Skeletal muscle tissue (tissue), 4 donors: Measurements from ENCODE around the gene INTS6L. TPM values are rescaled to one million over a fixed set of nuclear protein-coding genes. Genes with fewer than 3 reads are reported as not detected.
A peak's percentile ranks its signal among the peaks of the same experiment; 100 is the strongest.

ENCODE experiments used
- H3K27ac ChIP-seq: one replicate; pipeline ENCODE4 v1.7.0; 2013; ENCODE audit warnings: mild to moderate bottlenecking, low read depth, low read length, inconsistent platforms
- H3K27me3 ChIP-seq, 3 donors: one replicate each; pipeline ENCODE4 v1.7.0; 2013; ENCODE audit warnings: low read length in 3 of 3; ENCODE audit not compliant: control insufficient read depth in 3 of 3, insufficient read depth in 3 of 3
- H3K36me3 ChIP-seq, 3 donors: one replicate each; pipeline ENCODE4 v1.7.0; 2013; ENCODE audit warnings: low read length in 3 of 3; ENCODE audit not compliant: control insufficient read depth in 3 of 3, insufficient read depth in 3 of 3
- H3K4me1 ChIP-seq, 3 donors: one replicate each; pipeline ENCODE4 v1.7.0; 2013; ENCODE audit warnings: low read length in 3 of 3, mild to moderate bottlenecking in 3 of 3; ENCODE audit not compliant: control insufficient read depth in 3 of 3, insufficient read depth in 3 of 3
- H3K4me3 ChIP-seq, 3 donors: one replicate each; pipeline ENCODE4 v1.7.0; 2013; ENCODE audit warnings: low read length in 3 of 3
- H3K9ac ChIP-seq, 3 donors: one replicate each; pipeline ENCODE4 v1.7.0; 2013; ENCODE audit warnings: low read length in 3 of 3, mild to moderate bottlenecking in 3 of 3, moderate library complexity in 2 of 3, low read depth in 1 of 3
- H3K9me3 ChIP-seq, 3 donors: one replicate each; pipeline ENCODE4 v1.7.0; 2013; ENCODE audit warnings: low read length in 3 of 3; ENCODE audit not compliant: control insufficient read depth in 3 of 3
- total RNA-seq: library from RNA; depleted of rRNA; stranded (reverse); fragments of >200 nt; gene quantifications from one replicate; pipeline ENCODE4 v1.2.3, GENCODE V29; 2014
- donor health status: Osteomylitis.

The INTS6L gene
- total RNA-seq, 1 donor from 2014 or later, result 11.5 TPM

DNA sequence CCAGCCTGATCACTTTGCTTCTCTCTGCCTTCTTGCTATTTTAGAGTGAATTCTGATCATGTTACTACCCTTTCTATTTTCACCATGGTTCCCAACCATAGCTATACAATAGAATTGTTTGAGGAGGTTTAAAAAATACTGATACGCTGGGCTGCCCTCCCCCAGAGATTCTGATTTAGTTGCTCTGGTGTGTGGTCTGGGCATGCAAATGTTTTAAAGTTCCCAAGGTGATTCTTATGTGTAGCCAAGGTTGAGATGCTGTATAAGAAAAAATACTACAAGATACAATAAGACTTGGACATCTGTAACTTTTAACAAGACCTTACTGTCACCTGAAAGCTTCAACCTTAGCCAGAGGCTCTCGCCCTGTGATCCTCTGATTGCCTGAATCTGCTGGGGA is 22.2 kb upstream of the INTS6L start:
- Histone ChIP-seq H3K4me1 (no peaks in the 10 kb centered on the region), H3K9me3 (no peaks in the 10 kb centered on the region), H3K27me3 (no peaks in the 10 kb centered on the region), H3K36me3 (no peaks in the 10 kb centered on the region), H3K27ac (no peak overlapping the region), H3K4me3 (no peak overlapping the region), H3K9ac (no peak overlapping the region)

GRCh38 chrX:135505351-135505750 is 15.1 kb upstream of the INTS6L start:
- Histone ChIP-seq H3K4me1 (no peaks in the 10 kb centered on the region), H3K27me3 (no peaks in the 10 kb centered on the region), H3K4me3 (no peak overlapping the region), H3K9ac (no peak overlapping the region), H3K27ac (no peak overlapping the region), H3K36me3 (no peaks in the 10 kb centered on the region), H3K9me3 (no peaks in the 10 kb centered on the region)

DNA sequence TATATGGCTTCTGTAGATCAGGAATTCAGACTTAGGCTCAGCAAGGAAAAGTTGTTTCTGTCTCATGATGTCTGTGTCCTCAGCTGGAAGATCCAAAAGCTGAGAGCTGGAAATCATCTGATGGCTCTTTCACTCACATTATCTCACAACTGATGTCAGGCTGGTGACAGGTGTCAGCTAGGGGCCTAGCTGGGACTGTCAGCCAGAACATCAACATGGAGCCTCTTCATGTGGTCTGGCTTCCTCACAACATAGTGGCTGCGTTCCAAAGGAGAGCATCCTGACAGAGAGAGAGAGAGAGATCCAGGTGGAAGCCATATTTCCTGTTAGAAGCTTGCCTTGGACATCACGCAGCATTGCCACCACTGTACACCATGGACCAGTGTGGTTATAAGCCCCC is 10.6 kb upstream of the INTS6L start:
- Histone ChIP-seq H3K27ac (no peak overlapping the region), H3K4me1 (peaks cover 0 to 3% (median 0%) of the 10 kb centered on the region in 3 donors), H3K36me3 (no peaks in the 10 kb centered on the region), H3K27me3 (no peaks in the 10 kb centered on the region), H3K4me3 (no peak overlapping the region), H3K9me3 (no peaks in the 10 kb centered on the region), H3K9ac (no peak overlapping the region)

DNA sequence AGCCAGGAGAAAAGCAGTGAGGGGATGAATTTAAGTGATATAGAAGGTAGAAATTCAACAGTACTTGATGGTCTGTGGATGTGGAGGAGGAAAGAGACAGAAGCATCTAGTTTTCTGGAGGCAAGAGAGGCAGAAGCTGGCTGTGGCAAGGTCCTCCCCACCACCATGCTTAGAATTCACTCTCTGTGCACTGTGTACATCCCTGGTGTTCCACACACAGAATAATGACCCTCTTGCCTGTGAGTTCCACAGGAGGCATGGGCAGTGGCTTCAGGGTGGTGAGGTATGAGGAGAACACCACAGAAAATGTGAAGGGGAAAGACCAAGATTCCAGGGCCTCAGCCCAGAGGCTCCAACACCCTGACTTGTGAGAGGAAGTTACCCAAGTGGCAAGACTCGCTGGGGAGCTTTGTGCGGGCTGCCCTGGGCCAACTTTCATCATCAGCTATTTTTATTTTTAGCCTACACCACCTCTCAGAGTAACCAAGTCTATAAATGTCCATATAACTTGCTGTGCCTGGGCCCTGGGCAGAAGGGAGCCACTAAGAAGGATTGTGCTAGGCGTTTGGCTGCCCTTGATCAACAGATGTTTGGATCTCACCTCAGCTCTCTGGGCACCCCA is 7.8 kb upstream of the INTS6L start:
- Histone ChIP-seq H3K27ac (no peak overlapping the region), H3K4me1 (peaks cover 0 to 3% (median 0%) of the 10 kb centered on the region in 3 donors)

DNA sequence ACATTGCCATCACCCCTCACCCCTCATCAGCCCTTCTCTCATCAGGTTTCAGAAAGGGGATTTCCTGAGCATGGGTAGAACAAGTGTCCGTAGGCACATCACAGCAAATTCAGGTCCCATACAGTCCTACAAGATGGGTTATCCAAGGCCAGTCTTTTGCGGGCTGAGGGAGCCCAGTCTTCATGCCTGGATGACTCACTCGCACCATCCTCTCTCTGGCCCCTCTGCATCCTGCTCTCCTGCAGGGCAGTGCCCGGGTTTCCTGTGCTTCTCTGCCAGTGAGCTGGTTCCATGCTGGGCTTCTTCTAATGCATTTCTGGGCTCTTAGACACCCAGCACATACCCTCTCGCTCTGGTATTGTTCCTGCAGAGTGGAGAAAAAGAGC is 7.3 kb upstream of the INTS6L start:
- no peak overlapping the region for H3K9ac ChIP-seq
- H3K4me3 ChIP-seq, result no peak overlapping the region
- H3K36me3 ChIP-seq, result no peaks in the 10 kb centered on the region
- H3K9me3 ChIP-seq, result no peaks in the 10 kb centered on the region
- no peaks in the 10 kb centered on the region for H3K27me3 ChIP-seq
- H3K27ac ChIP-seq, result no peak overlapping the region
- H3K4me1 ChIP-seq, result peaks cover 0 to 3% (median 0%) of the 10 kb centered on the region in 3 donors

More for the DNA sequence above, 7.8 kb upstream of the INTS6L start:
- Histone ChIP-seq H3K27me3 (no peaks in the 10 kb centered on the region), H3K9me3 (no peaks in the 10 kb centered on the region), H3K4me3 (no peak overlapping the region), H3K36me3 (no peaks in the 10 kb centered on the region), H3K9ac (no peak overlapping the region)

- peaks cover 0 to 3% (median 0%) of the 10 kb centered on the region in 3 donors for H3K4me1 ChIP-seq
- H3K9ac ChIP-seq, result no peak overlapping the region
- no peak overlapping the region for H3K27ac ChIP-seq
- H3K36me3 ChIP-seq, result no peaks in the 10 kb centered on the region
- H3K4me3 ChIP-seq, result no peak overlapping the region
- H3K27me3 ChIP-seq, result peaks cover 0 to 6% (median 0%) of the 10 kb centered on the region in 3 donors
- H3K9me3 ChIP-seq, result no peaks in the 10 kb centered on the region
These were observed 4.1 kb upstream of the INTS6L start for GRCh38 chrX:135516376-135516775.

GRCh38 chrX:135518161-135518560 is 2.3 kb upstream of the INTS6L start:
- Histone ChIP-seq H3K9me3 (no peaks in the 10 kb centered on the region), H3K36me3 (no peaks in the 10 kb centered on the region), H3K4me1 (peaks cover 0 to 4% (median 0%) of the 10 kb centered on the region in 3 donors), H3K9ac (no peak overlapping the region), H3K4me3 (no peak overlapping the region), H3K27me3 (peaks cover 0 to 6% (median 0%) of the 10 kb centered on the region in 3 donors), H3K27ac (no peak overlapping the region)

DNA sequence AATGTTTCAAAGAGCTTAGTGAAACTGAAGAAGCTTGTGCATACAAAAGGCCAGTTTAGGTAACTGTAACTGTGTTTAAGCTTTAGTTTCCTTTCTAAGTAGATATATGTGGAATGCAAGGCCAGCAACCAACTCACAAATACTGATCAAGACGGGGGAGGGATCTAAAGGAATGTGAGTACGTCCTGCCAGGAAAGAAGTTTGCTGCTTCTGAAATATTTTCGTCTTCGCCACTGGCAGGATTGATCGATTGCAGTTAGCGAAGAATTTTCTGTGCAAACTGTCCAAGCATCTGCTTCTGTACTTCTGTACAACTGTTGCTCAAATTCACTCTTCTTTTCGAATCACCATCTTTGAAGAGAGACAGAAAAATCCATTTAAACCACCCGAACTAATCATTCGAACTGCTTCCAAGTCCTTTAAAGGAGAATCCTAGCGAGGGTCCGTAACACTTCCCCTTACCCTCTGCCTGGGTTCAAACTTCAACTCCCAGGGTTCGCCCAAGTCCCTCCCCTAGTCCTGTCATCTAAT is 373 bp upstream of the INTS6L start:
- Histone ChIP-seq H3K4me3 (peak overlapping the region; percentile 59 to 67 (median 64)), H3K9me3 (no peaks in the 10 kb centered on the region), H3K36me3 (no peaks in the 10 kb centered on the region), H3K27ac (peak overlapping the region; percentile 78), H3K4me1 (peaks cover 0 to 4% (median 0%) of the 10 kb centered on the region in 3 donors), H3K9ac (peak overlapping the region in 1 of 3 donors; percentile 68), H3K27me3 (peaks cover 0 to 6% (median 0%) of the 10 kb centered on the region in 3 donors)

GRCh38 chrX:135521405-135522131 is 1.1 kb downstream of the INTS6L start:
- peak overlapping the region; percentile 78 for H3K27ac ChIP-seq
- no peaks in the 10 kb centered on the region for H3K9me3 ChIP-seq
- H3K4me3 ChIP-seq, result peak overlapping the region; percentile 59 to 73 (median 65)
- peaks cover 0 to 4% (median 0%) of the 10 kb centered on the region in 3 donors for H3K4me1 ChIP-seq
- peak overlapping the region; percentile 45 to 69 (median 57) for H3K9ac ChIP-seq
- H3K27me3 ChIP-seq, result peaks cover 0 to 6% (median 0%) of the 10 kb centered on the region in 3 donors
- H3K36me3 ChIP-seq, result no peaks in the 10 kb centered on the region

DNA sequence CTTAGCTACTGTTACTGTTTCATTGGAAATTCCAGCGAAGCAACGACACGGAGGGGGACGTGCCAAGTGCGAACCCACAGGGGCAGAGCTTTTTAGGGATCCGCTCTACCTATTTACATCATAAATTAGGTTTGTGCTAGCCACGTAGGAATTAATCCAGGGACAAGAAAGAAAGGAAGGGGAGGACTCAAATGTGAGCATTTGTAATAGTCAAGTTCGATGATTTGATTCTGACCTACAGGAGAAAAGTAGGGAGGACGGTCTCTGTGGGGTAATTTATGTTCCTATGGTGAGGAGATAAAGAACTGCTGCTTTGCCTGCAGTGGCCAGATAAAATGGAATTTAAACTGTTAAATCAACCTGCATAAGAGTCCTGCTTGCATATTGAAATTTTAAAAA is 1.7 kb downstream of the INTS6L start:
- Histone ChIP-seq H3K4me3 (peak overlapping the region; percentile 59 to 73 (median 65)), H3K9ac (peak overlapping the region; percentile 32 to 69 (median 57)), H3K36me3 (no peaks in the 10 kb centered on the region), H3K9me3 (no peaks in the 10 kb centered on the region), H3K27ac (peak overlapping the region; percentile 56), H3K4me1 (peaks cover 0 to 4% (median 0%) of the 10 kb centered on the region in 3 donors), H3K27me3 (peaks cover 0 to 6% (median 0%) of the 10 kb centered on the region in 3 donors)
